GM23338 (cell line): ENCODE measurements around the gene SSBP2. TPM values are rescaled to one million over a fixed set of nuclear protein-coding genes. Genes with fewer than 3 reads are reported as not detected.

Experiments used
- ATAC-seq: fragments of 200-7000 bp; cut with Tn5 transposase; 3 replicates; pipeline ENCODE4 v1.9.1; 2020
- DNase-seq: peaks from one replicate; pipeline ENCODE4 v3.0.0-alpha.2; 2015; ENCODE audit warnings: low spot score
- H2AFZ ChIP-seq: fragments of 200-600 bp; sonication (generic); 2 replicates; pipeline ENCODE4 v1.8.0; 2016; ENCODE audit warnings: antibody characterized with exemption, mild to moderate bottlenecking, moderate library complexity
- H3F3A ChIP-seq: fragments of 200-600 bp; sonication (generic); replicated peaks from 2 replicates; pipeline ENCODE4 v1.8.0; 2017; ENCODE audit warnings: antibody characterized with exemption, mixed run types, low read depth
- H3K27ac ChIP-seq: fragments of 200-600 bp; sonication (generic); 2 replicates; pipeline ENCODE4 v1.6.1; 2016; ENCODE audit warnings: low read depth
- H3K27me3 ChIP-seq: fragments of 200-600 bp; sonication (generic); 2 replicates; pipeline ENCODE4 v1.8.0; 2016; ENCODE audit warnings: mild to moderate bottlenecking, mixed run types, moderate library complexity; ENCODE audit not compliant: insufficient read depth
- H3K36me3 ChIP-seq: fragments of 200-600 bp; sonication (generic); 2 replicates; pipeline ENCODE4 v1.8.0; 2016; ENCODE audit warnings: mild to moderate bottlenecking; ENCODE audit not compliant: insufficient read depth
- H3K4me1 ChIP-seq: fragments of 200-600 bp; sonication (generic); 2 replicates; pipeline ENCODE4 v1.8.0; 2016; ENCODE audit warnings: mild to moderate bottlenecking, moderate library complexity; ENCODE audit not compliant: insufficient read depth
- H3K4me2 ChIP-seq: fragments of 200-600 bp; sonication (generic); 2 replicates; pipeline ENCODE4 v1.7.1; 2017; ENCODE audit warnings: mixed run types
- H3K4me3 ChIP-seq: fragments of 200-600 bp; sonication (generic); 2 replicates; pipeline ENCODE4 v1.6.1; 2016; ENCODE audit warnings: mixed run types
- H3K79me2 ChIP-seq: fragments of 200-600 bp; sonication (generic); replicated peaks from 2 replicates; pipeline ENCODE4 v1.8.0; 2017; ENCODE audit warnings: mild to moderate bottlenecking; ENCODE audit not compliant: insufficient read depth
- H3K9me2 ChIP-seq: fragments of 200-600 bp; sonication (generic); 2 replicates; pipeline ENCODE4 v1.8.0; 2017; ENCODE audit not compliant: insufficient read depth
- H4K20me1 ChIP-seq: fragments of 200-600 bp; sonication (generic); replicated peaks from 2 replicates; pipeline ENCODE4 v1.8.0; 2017; ENCODE audit warnings: mild to moderate bottlenecking; ENCODE audit not compliant: insufficient read depth
- H3K27ac Mint-ChIP-seq: 2 replicates; pipeline ENCODE4 v1.8.0; 2020; ENCODE audit warnings: inconsistent platforms, mild to moderate bottlenecking, moderate library complexity, mixed read lengths
- H3K27me3 Mint-ChIP-seq: 3 replicates; pipeline ENCODE4 v1.8.0; 2022; ENCODE audit warnings: low read depth, mild to moderate bottlenecking, moderate library complexity, mixed read lengths, inconsistent platforms; ENCODE audit not compliant: insufficient read depth, poor library complexity
- H3K36me3 Mint-ChIP-seq: 3 replicates; pipeline ENCODE4 v1.8.0; 2021; ENCODE audit warnings: low read depth, mild to moderate bottlenecking, inconsistent platforms, moderate library complexity, mixed read lengths
- H3K4me1 Mint-ChIP-seq: 3 replicates; pipeline ENCODE4 v1.8.0; 2020; ENCODE audit warnings: mild to moderate bottlenecking, inconsistent platforms, mixed read lengths
- H3K4me3 Mint-ChIP-seq: 3 replicates; pipeline ENCODE4 v1.8.0; 2021; ENCODE audit warnings: moderate library complexity, mild to moderate bottlenecking, inconsistent platforms, mixed read lengths
- H3K9me3 Mint-ChIP-seq: 3 replicates; pipeline ENCODE4 v1.8.0; 2020; ENCODE audit warnings: moderate library complexity, mild to moderate bottlenecking, inconsistent platforms, mixed read lengths
- CREB1 ChIP-seq: fragments of 250-450 bp; sonication (Bioruptor Pico); IDR thresholded peaks from 2 replicates; pipeline ENCODE4 v1.5.0; 2020; ENCODE audit warnings: low read depth, mild to moderate bottlenecking, moderate library complexity
- CTCF ChIP-seq, 2 experiments: fragments of 200-600 bp in 1 of 2; sonication (generic) in 1 of 2; conservative IDR thresholded peaks; 2 replicates each; pipeline versions ENCODE4 v1.5.1 to v1.6.1; 2016 to 2017; ENCODE audit warnings: antibody characterized with exemption in 2 of 2, low read depth in 2 of 2, mild to moderate bottlenecking in 2 of 2, moderate library complexity in 1 of 2
- ETS1 ChIP-seq: IDR thresholded peaks from 2 replicates; pipeline ENCODE4 v1.6.1; 2016; ENCODE audit warnings: antibody characterized with exemption
- EZH2 ChIP-seq: fragments of 200-600 bp; sonication (generic); IDR thresholded peaks from one replicate; pipeline ENCODE4 v1.8.0; 2017; ENCODE audit warnings: antibody characterized with exemption, mild to moderate bottlenecking, low read depth; ENCODE audit not compliant: unreplicated experiment
- EZH2phosphoT487 ChIP-seq: fragments of 200-600 bp; sonication (generic); IDR thresholded peaks from one replicate; pipeline ENCODE4 v1.8.1; 2018; ENCODE audit warnings: antibody characterized with exemption; ENCODE audit not compliant: unreplicated experiment
- JUNB ChIP-seq: IDR thresholded peaks from one replicate; pipeline ENCODE4 v1.6.1; 2016; ENCODE audit warnings: antibody characterized with exemption; ENCODE audit not compliant: unreplicated experiment
- NANOG ChIP-seq: IDR thresholded peaks from 2 replicates; pipeline ENCODE4 v1.6.1; 2016; ENCODE audit warnings: antibody characterized with exemption, borderline replicate concordance
- POLR2AphosphoS5 ChIP-seq: IDR thresholded peaks from 2 replicates; pipeline ENCODE4 v1.6.1; 2016; ENCODE audit warnings: antibody characterized with exemption, low read depth
- REST ChIP-seq: IDR thresholded peaks from one replicate; pipeline ENCODE4 v1.6.1; 2018; ENCODE audit warnings: antibody characterized with exemption; ENCODE audit not compliant: unreplicated experiment
- STAT1 ChIP-seq: IDR thresholded peaks from one replicate; pipeline ENCODE4 v1.6.1; 2016; ENCODE audit warnings: antibody characterized with exemption; ENCODE audit not compliant: unreplicated experiment
- ZNF114 ChIP-seq: fragments of 250-450 bp; sonication (Bioruptor Pico); IDR thresholded peaks from 2 replicates; pipeline ENCODE4 v1.5.0; 2020; ENCODE audit warnings: mild to moderate bottlenecking, moderate library complexity
- ZNF331 ChIP-seq: fragments of 250-450 bp; sonication (Bioruptor Pico); IDR thresholded peaks from 2 replicates; pipeline ENCODE4 v1.5.0; 2020; ENCODE audit warnings: low read depth, mild to moderate bottlenecking, moderate library complexity
- ZNF462 ChIP-seq: fragments of 250-450 bp; sonication (Bioruptor Pico); IDR thresholded peaks from 2 replicates; pipeline ENCODE4 v1.5.0; 2020; ENCODE audit warnings: mild to moderate bottlenecking, moderate library complexity
- polyA plus RNA-seq: library from polyadenylated mRNA; unstranded; fragments of >200 nt; fragmentation: Nextera tagmentation; extraction: Ambion mirVana; gene quantifications from 2 replicates; pipeline ENCODE4 v1.2.1, GENCODE V29; 2016
- total RNA-seq: library from RNA; depleted of rRNA; stranded (reverse); fragments of >200 nt; shearing (Covaris generic); gene quantifications from 2 replicates; pipeline ENCODE4 v1.2.3, GENCODE V29; 2014

The SSBP2 gene
- total and polyA plus RNA-seq, 2 experiments from 2014 or later: 21.5 to 24.7 TPM

- no peaks in the 10 kb centered on the region for H3K36me3 ChIP-seq
- no peaks in the 10 kb centered on the region for H3K36me3 Mint-ChIP-seq
- no peak overlapping the region for H3K27ac ChIP-seq
- no peak overlapping the region for H3K4me2 ChIP-seq
- H3F3A ChIP-seq: 0 out of 2 replicates have a peak, but pooled peaks cover 4% of the 10 kb centered on the region
- no peaks in the 10 kb centered on the region for H3K79me2 ChIP-seq
- H3K4me1 ChIP-seq: no peaks in the 10 kb centered on the region
- H3K9me3 Mint-ChIP-seq: no peaks in the 10 kb centered on the region; the same call in 2 of the 3 replicates
- H3K27ac Mint-ChIP-seq: no peak overlapping the region
- TF ChIP-seq CTCF (conservative IDR thresholded peaks at IDR 0.05; ENCODE audit: low read depth in 2 of 2) (no peak), REST (no peak), ZNF331 (no peak), POLR2AphosphoS5 (no peak), STAT1 (no peak), EZH2phosphoT487 (no peak), NANOG (no peak), ZNF114 (CRISPR knock-in tag) (no peak), ETS1 (no peak), JUNB (no peak), ZNF462 (no peak), EZH2 (no peak), CREB1 (CRISPR knock-in tag) (no peak)
- no peak for DNase-seq
- no peaks in the 10 kb centered on the region for H3K4me1 Mint-ChIP-seq
- H3K4me3 Mint-ChIP-seq: no peak overlapping the region
- H3K27me3 ChIP-seq: peaks cover 24% of the 10 kb centered on the region
- peaks cover 8% of the 10 kb centered on the region for H3K27me3 Mint-ChIP-seq
- H3K9me2 ChIP-seq: no peaks in the 10 kb centered on the region
- no peaks in the 10 kb centered on the region for H4K20me1 ChIP-seq
- no peak for ATAC-seq
- no peak overlapping the region for H3K4me3 ChIP-seq
- H2AFZ ChIP-seq: peak overlapping the region; percentile 78; the same call in 1 of the 2 replicates
These were observed 353.7 kb downstream of the SSBP2 start for GRCh38 chr5:81397176-81397575.
